GM18868 (cell line): ENCODE measurements around the gene PRKCE.

Experiments used
- ATAC-seq: cut with Tn5 transposase; IDR thresholded peaks from one replicate; pipeline ENCODE4 v1.9.1; 2021; ENCODE audit warnings: mild to moderate bottlenecking, moderate library complexity; ENCODE audit not compliant: unreplicated experiment

The PRKCE gene

GRCh38 chr2:46229134-46230063, 577.9 kb downstream of the PRKCE start:
- peak; percentile 78 for ATAC-seq

GRCh38 chr2:46230115-46230571, 578.7 kb downstream of the PRKCE start:
- ATAC-seq: peak; percentile 37

GRCh38 chr2:46230677-46231425, 579.4 kb downstream of the PRKCE start:
- ATAC-seq: no peak

GRCh38 chr2:46231721-46232120, 580.2 kb downstream of the PRKCE start:
- no peak for ATAC-seq

- ATAC-seq: no peak
Observed at GRCh38 chr2:46232860-46233259, 581.4 kb downstream of the PRKCE start.

- ATAC-seq: no peak
Observed at GRCh38 chr2:46236006-46236875, 584.8 kb downstream of the PRKCE start.

GRCh38 chr2:46236876-46237859, 585.7 kb downstream of the PRKCE start:
- no peak for ATAC-seq
